ENCODE data around the gene UQCC3.
"Not testable (repeated sequence)": the region's sequence is repeated elsewhere in the genome, so short reads cannot be mapped to it uniquely, and the experiment has no call there.

UQCC3 gene

DNA sequence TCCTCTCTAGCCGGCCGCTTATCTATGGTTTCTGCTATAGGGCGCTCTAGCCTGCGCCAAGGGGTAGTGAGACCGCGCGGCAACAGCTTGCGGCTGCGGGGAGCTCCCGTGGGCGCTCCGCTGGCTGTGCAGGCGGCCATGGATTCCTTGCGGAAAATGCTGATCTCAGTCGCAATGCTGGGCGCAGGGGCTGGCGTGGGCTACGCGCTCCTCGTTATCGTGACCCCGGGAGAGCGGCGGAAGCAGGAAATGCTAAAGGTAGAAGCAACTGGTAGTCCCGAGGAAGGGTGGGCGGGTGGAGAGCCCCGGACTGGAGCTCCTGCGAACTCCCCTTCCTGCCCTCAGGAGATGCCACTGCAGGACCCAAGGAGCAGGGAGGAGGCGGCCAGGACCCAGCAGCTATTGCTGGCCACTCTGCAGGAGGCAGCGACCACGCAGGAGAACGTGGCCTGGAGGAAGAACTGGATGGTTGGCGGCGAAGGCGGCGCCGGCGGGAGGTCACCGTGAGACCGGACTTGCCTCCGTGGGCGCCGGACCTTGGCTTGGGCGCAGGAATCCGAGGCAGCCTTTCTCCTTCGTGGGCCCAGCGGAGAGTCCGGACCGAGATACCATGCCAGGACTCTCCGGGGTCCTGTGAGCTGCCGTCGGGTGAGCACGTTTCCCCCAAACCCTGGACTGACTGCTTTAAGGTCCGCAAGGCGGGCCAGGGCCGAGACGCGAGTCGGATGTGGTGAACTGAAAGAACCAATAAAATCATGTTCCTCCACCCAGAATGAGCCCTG is at the start of gene UQCC3, which contains the start of gene LBHD1:
UQCC3 (plus strand) TSS at position 66 of the 782 bp plus-strand sequence; CDS start at position 139, 73 bp downstream.
LBHD1 (minus strand) TSS at position 660 of the 782 bp plus-strand sequence. CDS start 2,236 bp downstream, outside the sequence.
- ATAC-seq: peak; percentile 88 to 90

- no peak for ATAC-seq
Observed at GRCh38 chr11:62622476-62623089, 48.9 kb upstream of the UQCC3 start.

DNA sequence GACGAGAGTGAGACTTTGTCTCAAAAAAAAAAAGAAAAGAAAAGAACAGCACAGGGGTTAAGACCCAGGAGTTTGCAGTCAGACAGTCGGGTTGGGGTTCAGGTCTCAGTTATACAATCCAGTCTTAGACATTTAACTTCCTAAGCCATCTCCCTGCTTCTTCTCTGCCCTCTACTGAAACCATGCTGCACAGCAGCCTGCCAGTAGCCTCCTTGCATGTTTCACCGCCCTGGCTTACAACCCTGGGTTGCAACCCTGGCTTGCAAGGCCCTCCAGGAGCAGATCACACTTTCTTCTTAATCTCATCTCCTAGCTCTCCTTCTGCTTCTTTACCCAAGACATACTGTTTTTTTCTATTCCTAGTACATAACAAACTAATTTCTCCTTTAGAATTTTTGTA is 43.8 kb upstream of the UQCC3 start:
- ATAC-seq: no peak

GRCh38 chr11:62632492-62632891 is 39.0 kb upstream of the UQCC3 start:
- ATAC-seq: no peak

DNA sequence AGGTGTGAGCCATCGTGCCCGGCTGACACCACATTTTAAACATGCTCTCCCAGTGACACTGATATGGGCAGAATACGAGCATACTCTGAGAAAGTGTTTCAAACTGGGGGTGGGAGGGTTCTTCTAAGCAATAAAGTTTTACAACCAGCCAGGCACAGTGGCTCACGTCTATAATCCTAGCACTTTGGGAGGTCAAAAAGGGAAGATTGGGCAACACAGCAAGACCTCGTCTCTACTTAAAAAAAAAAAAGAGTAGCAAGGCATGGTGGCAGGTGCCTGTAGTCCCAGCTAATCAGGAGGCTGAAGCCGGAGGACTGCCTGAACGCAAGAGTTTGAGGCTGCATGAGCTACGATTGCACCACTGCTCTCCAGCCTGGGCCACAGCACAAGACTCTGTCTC is 27.3 kb upstream of the UQCC3 start:
- no peak for ATAC-seq

DNA sequence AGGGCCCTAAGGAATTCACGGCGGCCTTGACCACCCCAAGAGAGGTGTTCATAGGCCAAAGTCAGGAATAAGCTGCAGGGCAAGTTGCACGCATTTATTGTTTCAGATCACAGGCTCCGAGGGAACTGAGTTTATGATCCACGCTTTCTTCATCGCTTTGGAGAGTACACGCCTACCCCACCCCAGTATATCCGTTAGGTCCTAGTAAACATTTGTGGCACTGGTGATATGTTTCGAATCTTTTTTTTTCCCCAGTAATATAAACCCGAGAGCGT is 25.9 kb upstream of the UQCC3 start:
- ATAC-seq: no peak

DNA sequence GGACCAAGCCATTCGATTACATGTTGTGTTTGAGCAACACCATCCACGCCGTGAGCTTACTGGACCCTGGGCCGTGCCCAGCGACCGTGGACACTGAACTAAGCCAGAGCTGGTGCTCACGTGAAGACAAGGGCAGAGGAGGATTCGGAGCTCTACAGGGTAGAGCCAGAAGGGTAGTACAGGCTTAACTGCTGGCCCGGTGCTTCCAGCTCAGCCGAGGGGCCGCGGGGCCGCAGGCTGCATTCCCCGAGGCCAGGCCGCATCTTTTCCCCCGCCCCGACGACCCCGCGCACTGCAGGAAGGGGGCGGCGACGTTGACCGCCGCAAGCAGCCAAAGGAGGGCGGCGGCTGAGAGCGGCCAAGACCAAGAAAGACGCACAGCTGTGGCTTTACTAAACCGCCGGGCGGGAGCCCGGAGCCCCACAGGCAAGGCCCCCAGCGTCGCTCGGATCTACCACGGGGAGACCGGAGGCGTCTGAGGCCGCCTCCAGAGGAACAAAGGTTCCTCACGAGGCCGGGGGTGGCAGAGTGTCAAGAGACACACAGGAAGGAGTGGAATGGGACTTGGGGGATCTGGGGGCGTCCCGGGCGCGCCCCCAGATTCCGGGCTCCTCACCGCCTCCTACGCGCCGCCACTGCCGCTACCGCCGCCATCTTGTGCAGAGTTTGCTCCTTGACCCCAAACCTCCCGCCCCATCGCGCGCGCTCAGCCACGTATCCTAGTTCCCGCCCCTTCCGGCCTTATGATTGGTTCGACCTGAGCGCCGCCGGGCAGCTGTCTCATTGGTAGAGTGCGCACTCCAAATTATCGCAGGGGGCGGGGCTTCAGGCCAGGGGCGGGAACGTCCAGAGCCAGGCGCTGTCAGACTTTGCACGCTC is 25.3 kb upstream of the UQCC3 start, which contains the start of gene GANAB:
GANAB (minus strand) TSS at position 668 of the 879 bp plus-strand sequence; CDS start at position 654, 14 bp downstream.
- peak; percentile 99 for ATAC-seq

GRCh38 chr11:62646825-62647608 is 24.5 kb upstream of the UQCC3 start:
- ATAC-seq: no peak

- no peak for ATAC-seq
Observed at GRCh38 chr11:62647609-62648005, 23.9 kb upstream of the UQCC3 start.

GRCh38 chr11:62648185-62648966 is 23.1 kb upstream of the UQCC3 start:
- no peak for ATAC-seq

DNA sequence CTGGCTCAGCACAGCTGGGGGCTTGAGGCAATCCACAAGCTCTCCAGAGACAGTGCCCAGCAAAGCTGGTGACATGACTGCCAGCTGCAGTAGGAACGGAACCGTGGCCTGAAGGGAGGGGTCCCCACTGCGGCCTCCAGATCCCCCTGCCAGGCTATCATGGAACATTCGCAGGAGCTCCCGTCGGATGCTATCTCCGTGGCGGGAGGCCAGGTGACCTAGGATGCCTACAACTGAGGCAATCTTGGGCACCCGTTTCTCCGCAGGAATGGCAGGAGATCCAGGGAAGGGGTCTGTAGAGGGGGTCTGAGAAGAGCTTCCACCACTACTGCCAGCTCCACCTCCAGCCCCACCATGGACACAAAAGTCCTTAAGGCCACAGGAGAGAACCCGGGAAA is 22.5 kb upstream of the UQCC3 start:
- ATAC-seq: no peak

- no peak for ATAC-seq
Observed at GRCh38 chr11:62649486-62649885, 22.0 kb upstream of the UQCC3 start.

DNA sequence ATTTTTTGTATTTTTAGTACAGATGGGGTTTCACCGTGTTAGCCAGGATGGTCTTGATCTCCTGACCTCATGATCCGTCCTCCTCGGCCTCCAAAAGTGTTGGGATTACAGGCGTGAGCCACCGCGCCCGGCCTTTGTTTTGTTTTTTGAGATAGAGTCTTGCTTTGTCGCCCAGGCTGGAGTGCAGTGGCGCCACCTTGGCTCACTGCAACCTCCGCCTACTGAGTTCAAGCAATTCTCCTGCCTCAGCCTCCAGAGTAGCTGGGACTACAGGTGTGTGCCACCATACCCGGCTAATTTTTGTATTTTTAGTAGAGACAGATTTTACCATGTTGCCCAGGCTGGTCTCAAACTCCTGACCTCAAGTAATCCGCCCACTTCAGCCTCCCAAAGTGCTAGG is 21.2 kb upstream of the UQCC3 start:
- not testable (repeated sequence) for ATAC-seq

DNA sequence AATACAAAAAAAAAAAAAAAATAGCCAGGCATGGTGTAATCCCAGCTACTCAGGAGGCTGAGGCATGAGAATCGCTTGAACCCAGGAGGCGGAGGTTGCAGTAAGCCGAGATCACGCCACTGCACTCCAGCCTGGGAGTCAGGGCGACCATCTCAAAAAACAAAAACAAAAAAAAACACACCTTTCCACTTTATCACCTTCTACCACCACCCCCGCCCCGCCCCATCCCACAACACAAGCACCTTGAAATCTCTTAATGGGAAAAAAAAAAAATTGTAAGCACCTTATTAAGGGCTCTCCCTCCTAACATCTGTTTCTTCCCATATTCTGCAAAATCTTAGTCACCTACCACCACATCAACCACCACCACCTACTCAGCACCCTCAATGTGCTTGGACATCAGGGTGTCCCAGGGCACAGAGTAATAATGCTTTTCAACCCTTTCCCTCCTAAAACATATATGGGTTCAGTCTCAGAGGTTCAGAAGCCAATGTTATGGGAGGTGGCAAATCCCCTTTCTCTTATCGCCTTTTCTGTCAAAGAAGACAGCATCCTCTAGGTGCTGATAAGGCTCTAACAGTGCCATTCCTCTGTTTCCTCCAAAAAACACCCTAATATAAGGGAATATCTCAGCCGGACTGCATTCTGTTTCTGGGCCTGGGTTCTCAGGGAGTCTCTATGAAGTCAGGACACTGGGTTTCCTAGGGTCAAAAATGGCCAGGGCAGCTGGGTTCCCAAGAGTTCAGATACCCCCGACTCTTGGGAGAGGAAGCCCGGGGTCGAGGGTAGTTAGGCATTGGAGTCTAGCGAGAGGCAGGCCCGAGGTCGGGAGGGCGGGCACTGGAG is 19.1 kb upstream of the UQCC3 start:
- no peak for ATAC-seq

GRCh38 chr11:62654297-62654696 is 17.2 kb upstream of the UQCC3 start:
- no peak for ATAC-seq

DNA sequence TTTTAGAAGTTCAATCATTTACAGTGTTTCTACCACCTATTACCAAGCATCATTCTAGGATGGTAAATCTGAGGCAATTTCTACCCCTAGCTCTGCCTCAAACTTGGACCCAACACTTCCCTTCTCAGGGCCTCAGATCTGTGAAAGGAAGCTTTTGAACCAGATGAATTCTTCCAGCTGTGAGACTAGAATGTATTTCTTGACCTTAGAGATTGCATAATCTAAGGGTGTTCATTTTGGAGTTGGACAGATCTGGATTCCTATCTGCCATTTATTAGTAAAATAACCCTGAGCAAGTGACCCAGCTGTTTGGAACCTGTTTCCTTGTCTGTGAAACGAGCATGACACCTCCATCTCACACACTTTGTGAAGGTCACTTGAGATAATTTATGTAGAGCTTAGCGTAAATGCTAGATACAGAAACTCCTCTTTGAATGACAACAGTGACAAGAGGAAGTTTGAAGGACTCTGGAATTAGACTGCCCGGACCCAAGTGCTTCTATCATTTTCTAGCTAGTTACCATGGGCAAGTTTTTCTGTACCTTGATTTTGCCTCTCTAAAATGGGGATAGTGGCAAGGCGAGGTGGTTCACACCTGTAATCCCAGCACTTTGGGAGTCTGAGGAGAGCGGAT is 14.6 kb upstream of the UQCC3 start:
- ATAC-seq: no peak

DNA sequence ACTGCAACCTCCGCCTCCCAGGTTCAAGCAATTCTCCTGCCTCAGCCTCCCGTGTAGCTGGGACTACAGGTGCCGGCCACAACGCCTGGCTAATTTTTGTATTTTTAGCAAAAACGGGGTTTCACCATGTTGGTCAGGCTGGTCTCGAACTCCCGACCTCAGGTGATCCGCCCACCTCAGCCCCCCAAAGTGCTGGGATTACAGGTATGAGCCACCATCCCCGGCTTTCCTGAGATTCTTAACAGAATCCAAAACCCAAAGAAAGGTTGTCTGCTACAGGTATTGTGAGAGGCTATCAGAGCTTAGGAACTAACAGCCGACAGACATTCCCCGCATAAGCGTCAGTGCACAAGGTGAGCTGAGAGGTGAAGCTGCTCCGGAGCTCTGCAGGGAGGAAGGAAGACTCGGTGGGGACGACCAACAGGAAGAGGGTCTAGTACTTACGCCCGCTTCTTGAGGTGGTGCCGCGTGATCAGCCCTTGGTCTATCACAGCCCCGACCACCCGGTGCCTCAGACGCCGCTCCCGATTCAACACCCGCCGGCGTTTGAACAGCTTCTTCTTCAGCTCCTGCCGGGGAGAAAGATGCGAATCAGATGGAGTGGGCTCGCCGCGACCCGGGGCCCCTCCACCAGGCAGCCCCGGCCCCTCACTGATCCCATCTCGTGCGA is 6.9 kb upstream of the UQCC3 start:
- peak; percentile 55 to 67 for ATAC-seq

DNA sequence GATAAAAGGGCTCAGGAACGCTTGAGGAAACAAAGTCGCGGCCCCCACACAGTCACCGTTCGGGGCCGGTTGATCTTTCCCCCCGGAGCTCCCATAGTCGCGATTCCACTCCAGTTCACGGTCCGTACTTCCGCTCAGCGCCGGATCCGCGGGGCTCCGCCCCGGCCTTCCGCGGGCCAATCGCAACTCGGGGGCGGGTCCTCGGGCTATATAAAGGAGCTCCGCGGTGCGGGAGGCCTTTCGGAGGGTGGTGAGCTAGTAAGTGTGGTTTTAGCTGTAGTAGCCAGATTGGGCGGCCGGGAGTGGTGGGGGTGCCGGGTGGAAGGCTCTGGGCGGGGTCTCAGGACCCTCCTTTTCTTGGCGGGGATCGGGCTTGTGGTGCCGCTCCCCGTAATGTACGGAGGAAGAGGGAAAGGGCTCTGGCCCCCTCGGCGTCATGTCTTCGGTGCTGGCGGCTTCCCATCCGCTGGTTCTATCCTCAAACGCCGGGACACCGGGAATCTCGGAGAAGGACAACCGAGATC is 6.3 kb upstream of the UQCC3 start, which contains the start of the genes C11orf98 and CSKMT:
C11orf98 (minus strand) TSS at position 136 of the 524 bp plus-strand sequence; CDS start at position 95, 41 bp downstream.
CSKMT (plus strand) TSS at position 238 of the 524 bp plus-strand sequence. CDS start 568 bp downstream, outside the sequence.
- peak; percentile 92 for ATAC-seq

Measured in activated CD4-positive, CD25-positive, alpha-beta regulatory T cell treated with anti-CD3 and anti-CD28 coated beads, Interleukin-2, amount 50 U/mL, for 24 hours (primary cell).